Liver (tissue), 9 donors: ENCODE data around the gene KTN1. TPM values are rescaled to one million over a fixed set of nuclear protein-coding genes. Genes with fewer than 3 reads are reported as not detected.

Experiments used
- DNase-seq: peaks from one replicate; pipeline ENCODE4 v3.0.0-alpha.2; 2017; ENCODE audit warnings: low spot score
- H3K27ac ChIP-seq, 2 donors: one replicate each; pipeline ENCODE4 v1.7.0; 2013; ENCODE audit warnings: inconsistent platforms in 2 of 2, low read length in 2 of 2, control low read depth in 1 of 2, low read depth in 1 of 2, mild to moderate bottlenecking in 1 of 2
- H3K27me3 ChIP-seq, 4 donors: one replicate each; pipeline versions ENCODE4 v1.6.1 to v1.7.0; 2013; ENCODE audit warnings: low read length in 3 of 4, inconsistent platforms in 1 of 4, mild to moderate bottlenecking in 1 of 4, moderate library complexity in 1 of 4; ENCODE audit not compliant: control insufficient read depth in 4 of 4, insufficient read depth in 4 of 4
- H3K36me3 ChIP-seq, 4 donors: one replicate each; pipeline versions ENCODE4 v1.6.1 to v1.7.0; 2013; ENCODE audit warnings: low read length in 3 of 4, mild to moderate bottlenecking in 3 of 4, low read depth in 1 of 4, moderate library complexity in 1 of 4; ENCODE audit not compliant: control insufficient read depth in 4 of 4, insufficient read depth in 3 of 4
- H3K4me1 ChIP-seq, 4 donors: one replicate each; pipeline versions ENCODE4 v1.6.1 to v1.7.0; 2013; ENCODE audit warnings: low read length in 3 of 4, mild to moderate bottlenecking in 3 of 4, moderate library complexity in 1 of 4; ENCODE audit not compliant: control insufficient read depth in 4 of 4, insufficient read depth in 4 of 4
- H3K4me3 ChIP-seq, 3 donors: one replicate each; pipeline versions ENCODE4 v1.6.1 to v1.7.0; 2013; ENCODE audit warnings: low read length in 3 of 3, control low read depth in 1 of 3, low read depth in 1 of 3, mild to moderate bottlenecking in 1 of 3
- H3K9ac ChIP-seq, 2 donors: one replicate each; pipeline ENCODE4 v1.7.0; 2013; ENCODE audit warnings: low read length in 2 of 2, mild to moderate bottlenecking in 2 of 2, moderate library complexity in 2 of 2, control low read depth in 1 of 2, low read depth in 1 of 2
- H3K9me3 ChIP-seq, 4 donors: one replicate each; pipeline versions ENCODE4 v1.6.1 to v1.7.0; 2013; ENCODE audit warnings: low read length in 3 of 4; ENCODE audit not compliant: control insufficient read depth in 4 of 4
- ATF3 ChIP-seq: IDR thresholded peaks from 2 replicates; pipeline ENCODE4 v1.6.1; 2016; ENCODE audit warnings: antibody characterized with exemption
- EGR1 ChIP-seq, 2 donors: IDR thresholded peaks; 2 replicates each; pipeline ENCODE4 v1.6.1; 2016 to 2018; ENCODE audit warnings: antibody characterized with exemption in 2 of 2, low read depth in 2 of 2
- FOXA1 ChIP-seq: IDR thresholded peaks from 2 replicates; pipeline ENCODE4 v1.6.1; 2016; ENCODE audit warnings: antibody characterized with exemption
- FOXA2 ChIP-seq: IDR thresholded peaks from 2 replicates; pipeline ENCODE4 v1.6.1; 2016; ENCODE audit warnings: antibody characterized with exemption
- GABPA ChIP-seq, 2 donors: IDR thresholded peaks in 1 of 2; conservative IDR thresholded peaks in 1 of 2; 2 replicates each; pipeline ENCODE4 v1.6.1; 2016; ENCODE audit warnings: antibody characterized with exemption in 2 of 2, mild to moderate bottlenecking in 1 of 2, moderate library complexity in 1 of 2
- HNF4A ChIP-seq, 2 donors: conservative IDR thresholded peaks; 2 replicates each; pipeline ENCODE4 v1.6.1; 2016; ENCODE audit warnings: antibody characterized with exemption in 2 of 2, mild to moderate bottlenecking in 2 of 2
- HNF4G ChIP-seq: IDR thresholded peaks from 2 replicates; pipeline ENCODE4 v1.6.1; 2016; ENCODE audit warnings: antibody characterized with exemption
- JUND ChIP-seq, 2 donors: IDR thresholded peaks; 2 replicates each; pipeline ENCODE4 v1.6.1; 2016; ENCODE audit warnings: antibody characterized with exemption in 2 of 2
- MAX ChIP-seq: IDR thresholded peaks from 2 replicates; pipeline ENCODE4 v1.6.1; 2016; ENCODE audit warnings: antibody characterized with exemption
- NR2F2 ChIP-seq: IDR thresholded peaks from 2 replicates; pipeline ENCODE4 v1.6.1; 2016; ENCODE audit warnings: antibody characterized with exemption
- RAD21 ChIP-seq, 2 donors: IDR thresholded peaks; 2 replicates each; pipeline ENCODE4 v1.6.1; 2016; ENCODE audit warnings: antibody characterized with exemption in 2 of 2, mild to moderate bottlenecking in 2 of 2
- RXRA ChIP-seq, 2 donors: IDR thresholded peaks; 2 replicates each; pipeline ENCODE4 v1.6.1; 2017 to 2018; ENCODE audit warnings: antibody characterized with exemption in 2 of 2, mild to moderate bottlenecking in 1 of 2
- TAF1 ChIP-seq: conservative IDR thresholded peaks from 2 replicates; pipeline ENCODE4 v1.6.1; 2016; ENCODE audit warnings: antibody characterized with exemption, mild to moderate bottlenecking
- YY1 ChIP-seq: IDR thresholded peaks from 2 replicates; pipeline ENCODE4 v1.6.1; 2016; ENCODE audit warnings: antibody characterized with exemption, mild to moderate bottlenecking
- WGBS: extraction: QIAGEN DNeasy Blood & Tissue Kit; methylation state at CpG from one replicate; pipeline ENCODE4 v1.1.7; 2013; 5-methylcytosine and 5-hydroxymethylcytosine counted together
- polyA plus RNA-seq, 2 donors: library from polyadenylated mRNA; stranded (reverse) in 1 of 2; unstranded in 1 of 2; fragments of 200-250 nt in 1 of 2; fragments of >200 nt in 1 of 2; fragmentation: Nextera tagmentation in 1 of 2; extraction: Ambion mirVana in 1 of 2; gene quantifications; one replicate each; pipeline versions ENCODE4 v1.2.1 to v1.2.3, GENCODE V29; 2013 to 2015
- total RNA-seq, 2 donors: library from RNA; depleted of rRNA; stranded (reverse); fragments of >200 nt; gene quantifications; one replicate each; pipeline ENCODE4 v1.2.3, GENCODE V29; 2014
- TF ChIP-seq, protein P1 (sequence below): IDR thresholded peaks from 2 replicates; pipeline ENCODE4 v1.6.1; 2016; ENCODE audit warnings: antibody characterized with exemption, mild to moderate bottlenecking
- TF ChIP-seq, protein P2 (sequence below): IDR thresholded peaks from 2 replicates; pipeline ENCODE4 v1.6.1; 2016; ENCODE audit warnings: antibody characterized with exemption
- TF ChIP-seq, protein P3 (sequence below): fragments of 150-350 bp; IDR thresholded peaks from 2 replicates; pipeline ENCODE4 v1.5.1; 2017; ENCODE audit warnings: improper control_type of control experiment, low read depth, low read length; ENCODE audit not compliant: missing input control
- donor health status: healthy.
- donor health status: healthy.
- donor health status: healthy.
- donor health status: healthy.
- donor health status: healthy.

KTN1 gene
- total and polyA plus RNA-seq, 4 donors = 34.9 to 141 (median 59.6) TPM

- Histone ChIP-seq H3K27me3 (no peaks in the 10 kb centered on the region), H3K36me3 (peaks cover 0 to 1% (median 0%) of the 10 kb centered on the region in 4 donors), H3K4me1 (no peaks in the 10 kb centered on the region), H3K4me3 (no peak overlapping the region), H3K27ac (no peak overlapping the region), H3K9me3 (no peaks in the 10 kb centered on the region), H3K9ac (no peak overlapping the region)
- TF ChIP-seq ATF3 = no peak
- no peak for TF ChIP-seq GABPA (IDR thresholded peaks at IDR 0.05 in 1 of 2, conservative IDR thresholded peaks at IDR 0.05 in 1 of 2)
- TF ChIP-seq JUND (IDR thresholded peaks at IDR 0.05) = no peak
- no peak for TF ChIP-seq NR2F2
- no peak for TF ChIP-seq RAD21 (IDR thresholded peaks at IDR 0.05)
- no peak for TF ChIP-seq FOXA1
- TF ChIP-seq, protein P1, sequence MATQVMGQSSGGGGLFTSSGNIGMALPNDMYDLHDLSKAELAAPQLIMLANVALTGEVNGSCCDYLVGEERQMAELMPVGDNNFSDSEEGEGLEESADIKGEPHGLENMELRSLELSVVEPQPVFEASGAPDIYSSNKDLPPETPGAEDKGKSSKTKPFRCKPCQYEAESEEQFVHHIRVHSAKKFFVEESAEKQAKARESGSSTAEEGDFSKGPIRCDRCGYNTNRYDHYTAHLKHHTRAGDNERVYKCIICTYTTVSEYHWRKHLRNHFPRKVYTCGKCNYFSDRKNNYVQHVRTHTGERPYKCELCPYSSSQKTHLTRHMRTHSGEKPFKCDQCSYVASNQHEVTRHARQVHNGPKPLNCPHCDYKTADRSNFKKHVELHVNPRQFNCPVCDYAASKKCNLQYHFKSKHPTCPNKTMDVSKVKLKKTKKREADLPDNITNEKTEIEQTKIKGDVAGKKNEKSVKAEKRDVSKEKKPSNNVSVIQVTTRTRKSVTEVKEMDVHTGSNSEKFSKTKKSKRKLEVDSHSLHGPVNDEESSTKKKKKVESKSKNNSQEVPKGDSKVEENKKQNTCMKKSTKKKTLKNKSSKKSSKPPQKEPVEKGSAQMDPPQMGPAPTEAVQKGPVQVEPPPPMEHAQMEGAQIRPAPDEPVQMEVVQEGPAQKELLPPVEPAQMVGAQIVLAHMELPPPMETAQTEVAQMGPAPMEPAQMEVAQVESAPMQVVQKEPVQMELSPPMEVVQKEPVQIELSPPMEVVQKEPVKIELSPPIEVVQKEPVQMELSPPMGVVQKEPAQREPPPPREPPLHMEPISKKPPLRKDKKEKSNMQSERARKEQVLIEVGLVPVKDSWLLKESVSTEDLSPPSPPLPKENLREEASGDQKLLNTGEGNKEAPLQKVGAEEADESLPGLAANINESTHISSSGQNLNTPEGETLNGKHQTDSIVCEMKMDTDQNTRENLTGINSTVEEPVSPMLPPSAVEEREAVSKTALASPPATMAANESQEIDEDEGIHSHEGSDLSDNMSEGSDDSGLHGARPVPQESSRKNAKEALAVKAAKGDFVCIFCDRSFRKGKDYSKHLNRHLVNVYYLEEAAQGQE = no peak
- TF ChIP-seq, protein P2, sequence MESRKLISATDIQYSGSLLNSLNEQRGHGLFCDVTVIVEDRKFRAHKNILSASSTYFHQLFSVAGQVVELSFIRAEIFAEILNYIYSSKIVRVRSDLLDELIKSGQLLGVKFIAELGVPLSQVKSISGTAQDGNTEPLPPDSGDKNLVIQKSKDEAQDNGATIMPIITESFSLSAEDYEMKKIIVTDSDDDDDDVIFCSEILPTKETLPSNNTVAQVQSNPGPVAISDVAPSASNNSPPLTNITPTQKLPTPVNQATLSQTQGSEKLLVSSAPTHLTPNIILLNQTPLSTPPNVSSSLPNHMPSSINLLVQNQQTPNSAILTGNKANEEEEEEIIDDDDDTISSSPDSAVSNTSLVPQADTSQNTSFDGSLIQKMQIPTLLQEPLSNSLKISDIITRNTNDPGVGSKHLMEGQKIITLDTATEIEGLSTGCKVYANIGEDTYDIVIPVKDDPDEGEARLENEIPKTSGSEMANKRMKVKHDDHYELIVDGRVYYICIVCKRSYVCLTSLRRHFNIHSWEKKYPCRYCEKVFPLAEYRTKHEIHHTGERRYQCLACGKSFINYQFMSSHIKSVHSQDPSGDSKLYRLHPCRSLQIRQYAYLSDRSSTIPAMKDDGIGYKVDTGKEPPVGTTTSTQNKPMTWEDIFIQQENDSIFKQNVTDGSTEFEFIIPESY = no peak
- TF ChIP-seq HNF4A (conservative IDR thresholded peaks at IDR 0.05) = no peak
- TF ChIP-seq, protein P3, sequence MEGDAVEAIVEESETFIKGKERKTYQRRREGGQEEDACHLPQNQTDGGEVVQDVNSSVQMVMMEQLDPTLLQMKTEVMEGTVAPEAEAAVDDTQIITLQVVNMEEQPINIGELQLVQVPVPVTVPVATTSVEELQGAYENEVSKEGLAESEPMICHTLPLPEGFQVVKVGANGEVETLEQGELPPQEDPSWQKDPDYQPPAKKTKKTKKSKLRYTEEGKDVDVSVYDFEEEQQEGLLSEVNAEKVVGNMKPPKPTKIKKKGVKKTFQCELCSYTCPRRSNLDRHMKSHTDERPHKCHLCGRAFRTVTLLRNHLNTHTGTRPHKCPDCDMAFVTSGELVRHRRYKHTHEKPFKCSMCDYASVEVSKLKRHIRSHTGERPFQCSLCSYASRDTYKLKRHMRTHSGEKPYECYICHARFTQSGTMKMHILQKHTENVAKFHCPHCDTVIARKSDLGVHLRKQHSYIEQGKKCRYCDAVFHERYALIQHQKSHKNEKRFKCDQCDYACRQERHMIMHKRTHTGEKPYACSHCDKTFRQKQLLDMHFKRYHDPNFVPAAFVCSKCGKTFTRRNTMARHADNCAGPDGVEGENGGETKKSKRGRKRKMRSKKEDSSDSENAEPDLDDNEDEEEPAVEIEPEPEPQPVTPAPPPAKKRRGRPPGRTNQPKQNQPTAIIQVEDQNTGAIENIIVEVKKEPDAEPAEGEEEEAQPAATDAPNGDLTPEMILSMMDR = no peak
- no peak for TF ChIP-seq YY1
- TF ChIP-seq EGR1 (IDR thresholded peaks at IDR 0.05; ENCODE audit: low read depth in 2 of 2) = no peak
- TF ChIP-seq FOXA2 = no peak
- no peak for TF ChIP-seq RXRA (IDR thresholded peaks at IDR 0.05)
- TF ChIP-seq MAX = no peak
- no peak for TF ChIP-seq TAF1
- TF ChIP-seq HNF4G = no peak
- WGBS = 72% methylated on average over 1 of the region's 1 CpG
- DNase-seq = no peak
Observed at GRCh38 chr14:55724736-55725135, 144.7 kb downstream of the KTN1 start.
